ENCODE results near the gene TMEM263. TPM values are rescaled to one million over a fixed set of nuclear protein-coding genes. Genes with fewer than 3 reads are reported as not detected.
"Not testable (repeated sequence)": the region's sequence is repeated elsewhere in the genome, so short reads cannot be mapped to it uniquely, and the experiment has no call there.

The TMEM263 gene
- total RNA-seq, 4 donors from 2014 or later = 8.9 to 26.7 (median 15.9) TPM

DNA sequence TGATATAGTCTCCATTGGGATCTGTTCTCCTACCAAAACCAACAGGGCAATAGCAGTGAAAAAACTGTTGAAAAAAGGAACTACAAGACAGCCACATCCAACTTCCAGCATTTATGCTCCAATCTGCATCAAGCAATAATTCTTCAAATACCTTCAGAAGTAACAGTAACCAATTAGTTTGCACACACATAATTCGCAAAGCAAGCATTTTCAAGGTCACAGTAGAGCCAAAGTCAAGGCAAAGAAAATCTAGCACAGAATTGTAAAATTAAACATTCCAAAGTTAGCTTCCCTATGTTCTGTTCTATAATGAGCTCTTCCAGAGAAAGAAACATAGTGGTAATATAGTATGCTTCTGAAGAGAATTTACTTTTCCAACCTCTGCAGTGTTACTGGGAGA lies 42.2 kb downstream of the TMEM263 start:
- Histone ChIP-seq H3K9me3 (no peaks in the 10 kb centered on the region), H3K27me3 (no peaks in the 10 kb centered on the region), H3K4me3 (no peak overlapping the region), H3K4me1 (no peaks in the 10 kb centered on the region), H3K27ac (no peak overlapping the region), H3K36me3 (peaks cover 5 to 35% of the 10 kb centered on the region in 2 donors)
- in situ Hi-C loops (cut with MboI; ENCODE audit: low sequenced_read_pairs in 4 of 4) = loop anchor here in 1 of 4 donors (25.0 kb wide), 1 partner anchor 89 kb away; the partner anchor contains the start of gene CRY1
- DNase-seq (no peak), ATAC-seq (no peak)
- intact Hi-C loops (cut with DNase I; ENCODE audit: low total_unique reads) = no loop called here
- no peak for TF ChIP-seq POLR2A (IDR thresholded peaks at IDR 0.05)
- TF ChIP-seq, protein P1, sequence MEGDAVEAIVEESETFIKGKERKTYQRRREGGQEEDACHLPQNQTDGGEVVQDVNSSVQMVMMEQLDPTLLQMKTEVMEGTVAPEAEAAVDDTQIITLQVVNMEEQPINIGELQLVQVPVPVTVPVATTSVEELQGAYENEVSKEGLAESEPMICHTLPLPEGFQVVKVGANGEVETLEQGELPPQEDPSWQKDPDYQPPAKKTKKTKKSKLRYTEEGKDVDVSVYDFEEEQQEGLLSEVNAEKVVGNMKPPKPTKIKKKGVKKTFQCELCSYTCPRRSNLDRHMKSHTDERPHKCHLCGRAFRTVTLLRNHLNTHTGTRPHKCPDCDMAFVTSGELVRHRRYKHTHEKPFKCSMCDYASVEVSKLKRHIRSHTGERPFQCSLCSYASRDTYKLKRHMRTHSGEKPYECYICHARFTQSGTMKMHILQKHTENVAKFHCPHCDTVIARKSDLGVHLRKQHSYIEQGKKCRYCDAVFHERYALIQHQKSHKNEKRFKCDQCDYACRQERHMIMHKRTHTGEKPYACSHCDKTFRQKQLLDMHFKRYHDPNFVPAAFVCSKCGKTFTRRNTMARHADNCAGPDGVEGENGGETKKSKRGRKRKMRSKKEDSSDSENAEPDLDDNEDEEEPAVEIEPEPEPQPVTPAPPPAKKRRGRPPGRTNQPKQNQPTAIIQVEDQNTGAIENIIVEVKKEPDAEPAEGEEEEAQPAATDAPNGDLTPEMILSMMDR (IDR thresholded peaks at IDR 0.05 in 4 of 5, conservative IDR thresholded peaks at IDR 0.05 in 1 of 5) = no peak

DNA sequence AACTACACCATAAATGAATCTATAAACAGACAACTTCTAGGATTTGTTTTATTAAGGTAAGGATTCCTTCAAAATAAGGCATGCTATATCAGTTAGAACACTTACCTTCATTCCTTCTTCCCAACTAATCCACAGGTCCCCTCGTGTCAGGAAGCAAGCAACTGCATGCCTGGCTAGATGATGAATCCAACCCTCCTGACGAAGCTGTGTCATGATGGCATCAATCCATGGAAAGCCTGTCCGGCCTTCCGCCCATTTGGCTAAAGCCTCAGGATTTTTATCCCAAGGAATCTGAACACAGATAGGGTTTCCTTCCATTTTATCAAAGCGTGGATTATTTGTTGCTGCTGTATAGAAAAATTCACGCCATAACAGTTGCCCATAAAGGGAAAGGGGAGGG lies 43.7 kb downstream of the TMEM263 start:
- H3K27ac ChIP-seq = no peak overlapping the region
- intact Hi-C loops (cut with DNase I; ENCODE audit: low total_unique reads) (no loop called here), in situ Hi-C loops (cut with MboI; ENCODE audit: low sequenced_read_pairs in 4 of 4) (loop anchor here in 1 of 4 donors (25.0 kb wide), 1 partner anchor 88 kb away; the partner anchor contains the start of gene CRY1)
- H3K9me3 ChIP-seq = no peaks in the 10 kb centered on the region
- H3K4me1 ChIP-seq = no peaks in the 10 kb centered on the region
- TF ChIP-seq, protein P1 (IDR thresholded peaks at IDR 0.05 in 4 of 5, conservative IDR thresholded peaks at IDR 0.05 in 1 of 5) = no peak
- no peak for TF ChIP-seq POLR2A (IDR thresholded peaks at IDR 0.05)
- DNase-seq = peak in 1 of 2 donors; percentile 54
- no peaks in the 10 kb centered on the region for H3K27me3 ChIP-seq
- ATAC-seq = peak; percentile 72 to 85
- H3K4me3 ChIP-seq = no peak overlapping the region
- peaks cover 5 to 29% of the 10 kb centered on the region in 2 donors for H3K36me3 ChIP-seq

DNA sequence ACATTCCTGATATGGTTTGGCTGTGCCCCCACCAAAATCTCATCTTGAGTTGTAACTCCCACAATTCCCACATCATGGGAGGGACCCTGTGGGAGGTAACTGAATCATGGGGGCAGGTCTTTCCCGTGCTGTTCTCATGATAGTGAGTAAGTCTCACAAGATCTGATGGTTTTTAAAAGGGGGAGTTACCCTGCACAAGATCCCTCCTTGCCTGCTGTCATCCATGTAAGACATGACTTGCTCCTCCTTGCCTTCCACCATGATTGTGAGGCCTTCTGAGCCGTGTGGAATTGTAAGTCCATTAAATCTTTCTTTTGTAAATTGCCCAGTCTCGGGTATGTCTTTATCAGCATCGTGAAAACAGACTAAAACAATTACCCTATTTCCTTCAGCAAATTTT lies 47.0 kb downstream of the TMEM263 start:
- H3K9me3 ChIP-seq; H3K27ac ChIP-seq; in situ Hi-C loops (cut with MboI; ENCODE audit: low sequenced_read_pairs in 4 of 4); H3K4me1 ChIP-seq; H3K4me3 ChIP-seq; H3K27me3 ChIP-seq; H3K36me3 ChIP-seq; DNase-seq; ATAC-seq; intact Hi-C loops (cut with DNase I; ENCODE audit: low total_unique reads): not testable (repeated sequence)

DNA sequence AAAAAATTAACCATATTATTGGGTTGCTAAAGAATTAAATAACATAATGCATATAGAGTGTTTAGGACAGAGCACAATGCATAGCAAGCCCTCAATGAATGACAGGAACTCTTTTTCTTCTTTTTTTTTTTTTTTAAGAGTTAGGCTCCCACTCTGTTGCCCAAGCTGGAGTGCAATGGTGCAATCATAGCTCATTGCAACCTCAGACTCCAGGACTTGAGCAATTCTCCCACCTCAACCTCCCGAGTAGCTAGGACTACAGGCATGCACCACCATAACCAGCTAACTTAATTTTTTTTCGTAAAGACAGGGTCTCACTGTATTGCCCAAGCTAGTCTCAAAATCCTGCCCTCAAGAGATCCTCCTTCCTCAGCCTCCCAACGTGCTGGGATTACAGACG lies 51.7 kb downstream of the TMEM263 start:
- Histone ChIP-seq H3K4me3 (no peak overlapping the region), H3K27ac (no peak overlapping the region), H3K9me3 (no peaks in the 10 kb centered on the region), H3K4me1 (no peaks in the 10 kb centered on the region), H3K36me3 (no peaks in the 10 kb centered on the region), H3K27me3 (no peaks in the 10 kb centered on the region)
- intact Hi-C loops (cut with DNase I; ENCODE audit: low total_unique reads) = no loop called here
- no peak for ATAC-seq
- no peak for TF ChIP-seq POLR2A (IDR thresholded peaks at IDR 0.05)
- TF ChIP-seq, protein P1 (IDR thresholded peaks at IDR 0.05 in 4 of 5, conservative IDR thresholded peaks at IDR 0.05 in 1 of 5) = no peak
- in situ Hi-C loops (cut with MboI; ENCODE audit: low sequenced_read_pairs in 4 of 4) = no loop called here
- DNase-seq = no peak

DNA sequence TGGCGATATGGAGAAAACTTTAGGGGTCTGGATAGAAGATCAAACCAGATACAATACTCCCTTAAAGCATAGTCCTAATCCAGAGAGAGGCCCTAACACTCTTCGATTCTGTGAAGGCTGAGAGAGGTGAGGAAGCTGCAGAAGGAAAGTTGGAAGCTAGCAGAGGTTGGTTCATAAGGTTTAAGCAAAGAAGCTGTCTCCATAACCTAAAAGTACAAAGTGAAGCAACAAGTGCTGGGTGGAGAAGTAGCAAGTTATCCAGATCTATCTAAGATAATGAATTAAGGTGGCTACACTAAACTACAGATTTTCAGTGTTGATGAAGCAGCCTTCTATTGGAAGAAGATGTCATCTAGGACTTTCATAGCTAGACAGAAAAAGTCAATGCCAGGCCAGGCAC lies 55.8 kb downstream of the TMEM263 start:
- Histone ChIP-seq H3K27me3 (no peaks in the 10 kb centered on the region), H3K27ac (no peak overlapping the region), H3K4me3 (no peak overlapping the region), H3K4me1 (no peaks in the 10 kb centered on the region), H3K36me3 (no peaks in the 10 kb centered on the region), H3K9me3 (no peaks in the 10 kb centered on the region)
- in situ Hi-C loops (cut with MboI; ENCODE audit: low sequenced_read_pairs in 4 of 4) (no loop called here), intact Hi-C loops (cut with DNase I; ENCODE audit: low total_unique reads) (loop anchor here (5.0 kb wide), 1 partner anchor 91 kb away; no protein-coding TSS in a partner anchor)
- TF ChIP-seq, protein P1 (IDR thresholded peaks at IDR 0.05 in 4 of 5, conservative IDR thresholded peaks at IDR 0.05 in 1 of 5) = no peak
- TF ChIP-seq POLR2A (IDR thresholded peaks at IDR 0.05) = no peak
- ATAC-seq (no peak), DNase-seq (no peak)

Measured in gastrocnemius medialis (tissue), 4 donors.